Hematopoietic multipotent progenitor cell treated with erythropoietin and hydrocortisone succinate and interleukin-3 and kit ligand, for 8 days (in vitro differentiated cells): Measurements from ENCODE around the gene CBFA2T3.

Experiments
- DNase-seq: peaks from one replicate; pipeline ENCODE4 v3.0.0-alpha.2; 2015

CBFA2T3 gene

DNA sequence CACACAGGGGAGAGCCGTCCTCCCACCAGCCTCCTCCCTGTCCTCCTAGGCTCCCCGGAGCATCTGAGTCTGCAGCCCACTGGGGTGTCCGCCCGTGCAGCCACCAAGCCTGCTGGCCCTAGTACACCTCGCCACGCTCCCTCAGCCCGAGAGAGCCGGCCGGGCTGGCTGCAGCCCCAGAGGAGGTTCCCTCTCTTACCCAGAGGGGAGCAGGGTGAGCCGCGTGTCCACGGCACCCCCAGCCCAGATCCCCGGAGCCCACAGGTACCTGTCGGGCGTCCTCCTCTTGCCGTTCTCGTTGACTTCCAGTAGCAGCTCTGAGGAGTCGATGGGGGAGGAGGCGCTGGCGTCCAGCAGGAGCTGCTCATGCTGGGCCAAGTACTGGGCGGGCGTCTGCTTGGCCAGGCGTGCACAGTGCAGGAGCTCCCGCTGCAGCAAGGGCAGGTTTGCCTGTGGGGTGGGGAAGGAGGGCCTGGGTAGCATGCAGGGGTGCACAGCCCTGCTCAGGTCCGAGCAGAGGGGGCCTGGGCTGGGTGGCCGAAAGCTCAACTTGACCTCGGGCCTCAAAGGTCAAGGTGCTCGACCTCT is 91.2 kb downstream of the CBFA2T3 start:
- DNase-seq, result no peak

DNA sequence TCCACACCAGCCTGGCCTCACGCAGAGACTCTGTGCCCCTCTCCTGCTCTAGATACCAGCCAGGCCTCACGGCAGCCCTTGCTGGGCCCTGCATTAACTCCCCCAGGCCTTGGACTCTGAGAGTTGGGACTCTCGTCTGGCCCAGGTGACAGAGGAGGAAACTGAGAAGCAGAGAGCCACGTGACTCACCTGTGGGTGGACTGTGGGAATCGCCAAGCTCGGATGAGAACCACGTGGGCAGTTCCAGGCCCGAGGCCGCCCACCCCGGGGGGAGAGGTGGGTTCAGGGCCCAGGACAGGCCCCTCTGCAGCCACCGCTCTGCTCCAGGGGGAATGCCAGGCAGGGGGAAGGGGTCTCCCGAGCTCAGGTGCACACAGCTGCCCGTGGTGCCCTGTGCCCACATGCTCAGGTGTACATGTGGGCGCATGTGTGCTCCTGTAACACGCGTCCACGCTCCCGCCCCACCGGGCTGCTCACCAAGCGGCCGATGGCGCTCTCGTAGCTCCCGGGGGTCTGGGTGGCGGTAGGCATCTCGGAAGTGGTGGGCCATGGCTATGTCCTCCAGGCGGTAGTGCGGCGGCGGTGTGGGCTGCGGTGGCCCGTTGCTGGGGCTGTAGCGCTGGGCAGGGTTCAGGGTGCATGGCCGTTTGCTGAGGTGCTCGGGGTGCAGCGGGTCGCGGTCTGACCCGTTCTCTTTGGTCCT is 92.3 kb downstream of the CBFA2T3 start:
- no peak for DNase-seq

DNA sequence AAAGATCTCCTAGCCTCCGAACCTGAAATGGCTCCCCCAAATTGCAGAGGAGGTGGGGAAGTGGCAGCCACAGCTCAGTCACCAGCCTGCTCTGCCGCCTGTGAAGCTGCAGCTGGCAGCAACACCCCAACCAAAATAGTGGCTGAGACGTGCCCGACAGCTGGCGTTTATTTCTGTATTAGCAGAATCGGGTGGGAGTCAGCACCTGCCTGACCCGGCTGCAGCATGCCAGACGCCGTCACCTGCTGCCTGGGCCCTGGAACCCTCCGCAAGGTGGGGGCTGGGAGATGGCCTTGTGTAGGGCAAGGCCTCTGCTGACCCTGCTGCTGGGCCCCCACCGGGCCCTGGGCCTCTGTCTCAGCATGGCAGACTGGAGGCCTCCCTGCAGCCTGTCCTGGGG is 93.1 kb downstream of the CBFA2T3 start:
- no peak for DNase-seq

DNA sequence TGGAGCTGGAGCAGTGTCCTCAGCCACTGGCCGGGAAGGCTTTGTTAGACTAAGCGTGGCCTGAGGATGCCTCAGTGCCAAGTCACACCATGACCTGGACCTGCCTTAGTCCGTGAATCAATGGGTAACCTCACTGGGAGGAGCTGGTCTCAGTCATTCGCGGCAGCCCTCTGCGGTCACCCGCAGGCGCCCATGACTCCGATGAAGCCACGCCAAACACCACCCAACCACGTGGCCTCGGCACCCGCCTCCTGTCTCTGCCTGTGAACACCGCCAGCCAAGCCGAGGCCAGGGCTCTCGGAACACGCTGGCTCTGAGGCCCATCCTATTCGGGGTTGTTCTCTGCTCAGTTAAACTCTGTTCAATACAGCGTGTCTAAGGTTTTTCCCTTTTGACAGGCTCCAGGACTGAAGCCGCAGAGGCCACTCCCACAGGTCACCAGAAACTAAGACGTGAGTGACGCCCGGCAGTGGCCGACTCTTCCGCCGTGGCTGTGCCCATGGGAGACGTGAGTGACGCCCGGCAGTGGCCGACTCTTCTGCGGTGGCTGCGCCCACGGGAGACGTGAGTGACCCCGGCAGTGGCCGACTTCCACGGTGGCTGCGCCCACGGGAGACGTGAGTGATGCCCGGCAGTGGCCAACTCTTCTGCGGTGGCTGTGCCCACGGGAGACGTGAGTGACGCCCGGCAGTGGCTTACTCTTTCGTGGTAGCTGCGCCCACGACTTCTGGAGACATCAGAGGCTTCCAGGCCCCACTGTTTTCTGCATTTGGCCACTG is 93.7 kb downstream of the CBFA2T3 start:
- no peak for DNase-seq

DNA sequence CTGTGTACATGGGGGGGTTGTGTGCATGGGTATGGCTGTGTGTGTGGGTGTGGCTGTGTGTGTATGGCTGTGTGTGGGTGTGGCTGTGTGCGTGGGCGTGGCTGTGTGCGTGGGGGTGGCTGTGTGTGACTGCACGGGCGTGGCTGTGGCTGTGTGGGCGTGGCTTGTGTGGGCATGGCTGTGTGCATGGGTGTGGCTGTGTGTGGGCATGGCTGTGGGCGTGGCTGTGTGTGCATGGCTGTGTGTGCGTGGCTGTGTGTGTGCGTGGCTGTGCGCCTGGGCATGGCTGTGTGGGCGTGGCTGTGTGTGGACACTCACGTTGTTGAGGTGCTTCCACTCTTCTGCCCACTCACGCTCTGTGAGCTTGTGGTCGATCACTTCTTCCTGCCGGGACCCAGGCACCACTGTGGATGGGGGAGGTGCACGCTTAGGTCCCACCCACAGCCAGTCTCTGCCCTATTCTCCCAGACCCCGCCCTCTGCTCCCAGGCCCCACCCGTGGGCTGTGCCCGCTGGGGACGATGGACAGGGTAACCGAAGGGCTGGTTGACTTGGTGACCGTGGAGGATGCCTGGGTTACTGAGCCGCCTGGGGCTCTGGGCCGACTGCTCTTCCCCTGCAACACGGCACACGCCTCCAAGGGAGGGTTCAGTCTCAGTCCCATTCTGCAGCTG is 94.5 kb downstream of the CBFA2T3 start:
- peak; percentile 80 for DNase-seq

DNA sequence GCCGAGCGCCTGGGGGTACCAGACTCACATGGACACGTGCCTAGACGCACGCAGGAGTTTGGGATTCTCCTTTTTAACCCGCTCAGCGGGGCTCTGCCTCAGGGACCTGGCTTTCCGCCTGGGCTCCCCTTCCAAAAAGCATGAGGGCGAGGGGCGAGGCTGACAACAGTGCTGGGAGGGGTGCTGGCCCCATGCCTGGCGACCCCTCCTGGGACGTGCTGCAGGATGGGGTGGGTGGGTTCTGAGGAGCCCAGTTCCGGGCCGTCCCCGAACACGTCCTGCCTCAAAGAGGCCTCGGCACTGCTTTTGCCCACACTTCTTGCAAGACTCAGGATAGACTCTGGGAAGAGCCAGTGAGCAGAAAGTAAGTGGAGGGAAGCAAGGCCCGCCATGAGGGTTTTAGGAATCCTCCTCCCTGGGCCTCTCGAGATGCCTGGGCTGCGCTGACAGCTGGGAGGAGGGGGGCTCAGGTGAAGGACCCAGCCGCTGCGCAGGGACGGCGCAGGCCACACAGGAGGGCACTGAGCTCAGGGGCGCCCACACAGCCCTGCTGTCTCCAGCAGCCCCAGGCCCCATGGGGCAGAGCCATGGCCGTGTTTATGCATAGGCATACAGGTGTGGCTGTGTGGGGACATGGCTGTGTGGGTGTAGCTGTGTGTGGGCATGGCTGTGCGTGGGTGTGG is 95.2 kb downstream of the CBFA2T3 start:
- DNase-seq, result no peak

DNA sequence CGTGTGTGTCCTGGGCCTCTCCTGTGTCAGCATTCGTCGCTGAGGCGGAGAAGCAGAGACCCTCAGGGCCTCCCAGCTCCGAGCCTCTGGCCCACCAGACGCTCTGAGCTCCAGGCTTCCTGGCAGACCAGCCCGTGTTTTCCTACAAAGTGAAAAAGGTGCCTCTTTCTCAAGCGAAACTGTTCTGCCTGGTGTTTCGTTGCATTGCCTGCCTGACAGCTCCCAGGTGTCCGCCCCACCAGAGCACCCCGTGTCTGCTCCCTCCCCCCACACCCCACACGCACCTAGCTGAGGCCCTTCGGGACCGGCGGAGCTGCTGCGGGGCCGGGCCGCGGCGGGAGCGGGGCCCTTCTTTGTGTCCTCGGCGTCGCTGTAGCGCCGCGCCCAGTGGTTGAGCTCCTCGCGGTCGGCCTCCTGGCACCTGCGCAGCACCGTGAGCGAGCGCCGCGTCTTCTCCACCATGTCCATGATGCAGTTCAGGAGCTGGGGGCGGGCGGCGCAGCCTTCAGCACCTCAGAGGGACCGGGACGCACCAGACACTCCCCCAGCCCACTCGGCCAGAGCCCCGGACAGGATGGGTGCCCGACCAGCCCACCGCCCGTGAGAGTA is 95.9 kb downstream of the CBFA2T3 start:
- no peak for DNase-seq

DNA sequence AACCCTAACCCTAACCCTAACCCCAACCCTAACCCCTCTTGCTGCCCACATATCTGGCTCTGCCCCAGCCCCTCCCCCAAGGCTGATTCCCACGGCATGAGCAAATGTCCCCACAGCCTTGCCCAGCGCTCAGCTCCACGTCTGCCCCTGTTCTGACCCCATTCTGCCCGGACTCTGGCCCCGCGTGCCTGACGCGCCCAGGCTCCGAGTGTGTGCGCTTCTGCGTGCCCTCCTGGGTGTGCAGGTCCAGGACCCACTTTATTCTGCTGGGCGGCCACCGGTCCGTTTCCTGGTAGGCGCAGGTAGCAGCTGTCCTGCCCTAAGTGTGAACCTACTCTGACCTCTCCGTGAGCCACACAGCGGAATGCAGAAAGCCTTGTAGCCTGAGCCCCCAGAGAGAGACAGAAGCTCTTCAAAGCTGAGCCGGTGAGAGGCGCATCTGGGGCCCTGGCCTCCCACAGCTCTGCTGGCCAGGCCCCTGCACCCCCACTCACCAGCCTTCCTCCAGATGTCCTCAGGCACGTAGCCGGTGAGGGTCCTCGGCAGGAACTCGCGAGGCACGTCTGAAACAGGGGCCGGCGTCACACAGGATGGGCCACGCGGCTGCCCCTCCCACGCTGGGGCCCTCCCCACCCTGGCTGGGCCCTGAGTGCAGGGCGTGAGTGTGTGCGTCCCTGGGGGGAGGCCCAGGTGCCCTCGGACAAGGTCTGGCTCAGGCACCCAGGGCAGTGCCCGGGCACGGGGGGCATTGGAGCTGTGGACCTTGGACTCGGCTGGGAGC is 96.6 kb downstream of the CBFA2T3 start:
- DNase-seq, result no peak

DNA sequence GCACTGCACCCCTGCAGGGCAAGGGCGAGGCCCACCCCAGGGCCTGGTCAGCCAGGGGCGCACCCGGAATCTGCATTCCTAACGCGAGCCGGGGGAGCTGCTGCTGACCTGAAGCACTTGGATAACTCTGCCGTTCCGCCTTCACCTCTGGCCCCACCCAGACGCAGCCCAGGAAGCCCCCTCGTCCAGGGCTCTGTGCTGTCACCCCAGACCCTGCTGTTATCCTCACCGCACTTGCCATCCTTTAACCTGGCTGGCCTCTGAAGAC is 97.3 kb downstream of the CBFA2T3 start:
- DNase-seq, result no peak

DNA sequence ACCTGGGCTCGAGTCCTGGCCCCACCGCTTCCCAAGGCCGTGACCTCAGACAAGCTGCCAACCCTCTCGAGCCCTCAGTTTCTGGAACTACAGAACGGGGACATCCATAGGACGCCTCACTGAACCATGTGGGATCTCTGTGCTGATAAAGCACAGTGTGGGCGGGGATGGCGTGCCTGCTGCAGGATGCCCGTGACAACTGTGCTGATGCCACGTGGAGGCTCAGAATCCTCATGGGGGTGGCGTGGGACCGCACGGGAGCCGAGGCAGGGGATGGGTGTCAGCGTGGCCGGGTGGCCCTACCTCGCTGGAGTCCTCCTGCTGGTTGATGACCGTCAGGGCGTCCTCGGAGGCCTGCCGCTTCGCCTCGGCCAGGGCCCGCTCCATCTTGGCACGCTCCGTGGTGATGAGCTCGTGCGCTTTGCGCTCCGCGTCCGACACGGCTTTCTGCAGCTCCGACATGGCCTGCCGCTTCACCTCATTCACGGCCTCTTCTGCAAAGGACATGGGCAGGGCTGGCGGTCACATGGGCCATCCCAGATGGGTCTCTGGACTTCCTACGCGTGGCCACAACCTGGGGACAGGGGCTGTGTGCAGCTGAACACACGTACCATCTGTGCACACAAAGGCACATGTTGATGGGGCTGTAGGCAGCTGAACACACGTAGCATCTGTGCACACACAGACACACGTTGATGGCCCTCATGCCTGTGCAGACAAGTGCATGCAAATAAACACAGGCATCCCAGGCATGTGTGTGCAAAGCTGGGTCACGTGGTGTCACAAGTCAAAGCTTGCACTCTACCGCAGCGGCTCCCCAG is 97.8 kb downstream of the CBFA2T3 start:
- DNase-seq, result no peak

DNA sequence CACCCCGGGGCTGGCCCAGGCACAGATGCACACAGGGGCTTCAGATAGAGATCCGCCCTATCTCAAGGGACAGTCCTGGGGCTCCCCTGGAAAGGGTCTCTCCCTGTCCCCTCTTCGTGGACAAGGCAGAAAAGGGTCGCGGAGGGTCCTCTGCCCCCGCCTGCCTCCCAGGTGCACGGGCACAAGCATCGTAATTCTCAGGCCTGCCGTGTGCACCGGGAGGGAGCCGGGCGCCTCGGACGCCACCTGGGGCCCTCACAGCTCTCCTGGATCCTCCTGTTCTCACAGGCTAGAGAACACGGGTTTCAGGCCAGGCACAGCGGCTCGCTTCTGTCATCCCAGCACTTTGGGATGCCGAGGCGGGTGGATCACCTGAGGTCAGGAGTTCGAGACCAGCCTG is 98.7 kb downstream of the CBFA2T3 start:
- DNase-seq, result no peak

DNA sequence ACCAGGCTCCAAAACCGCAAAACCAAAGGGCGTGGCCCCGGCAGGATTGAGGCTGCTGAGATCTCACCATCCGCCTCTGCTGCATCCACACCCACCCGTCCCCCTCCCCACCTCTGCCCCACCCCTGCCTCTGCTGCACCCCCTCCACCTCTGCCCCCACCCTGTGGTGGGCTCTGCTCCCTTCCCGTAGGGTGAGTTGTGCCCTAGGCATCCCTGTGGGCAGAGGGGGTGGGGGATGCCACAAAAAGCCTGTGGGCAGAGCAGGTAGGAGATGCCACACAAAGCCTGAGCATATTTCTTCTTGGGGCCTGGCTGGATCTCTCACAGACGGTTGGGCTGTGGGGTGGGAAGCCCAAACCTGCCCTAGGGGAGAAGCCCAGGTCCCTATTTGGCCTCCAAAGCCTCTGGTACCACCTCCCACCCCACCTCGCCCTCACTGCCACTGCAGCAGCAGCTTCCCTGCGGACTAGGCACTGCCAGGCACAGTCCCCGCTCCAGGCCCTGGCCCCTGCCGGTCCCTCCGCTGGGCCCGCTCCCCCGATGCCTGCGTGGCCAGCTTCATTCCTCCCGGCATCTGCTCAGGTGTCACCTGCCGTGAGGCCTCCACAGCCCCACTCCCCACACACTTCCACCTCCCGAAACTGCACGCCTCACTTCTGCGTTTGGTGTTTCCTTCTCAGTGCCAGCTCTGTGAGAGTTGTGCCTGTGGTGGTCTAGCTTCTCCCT is 99.3 kb downstream of the CBFA2T3 start:
- no peak for DNase-seq

DNA sequence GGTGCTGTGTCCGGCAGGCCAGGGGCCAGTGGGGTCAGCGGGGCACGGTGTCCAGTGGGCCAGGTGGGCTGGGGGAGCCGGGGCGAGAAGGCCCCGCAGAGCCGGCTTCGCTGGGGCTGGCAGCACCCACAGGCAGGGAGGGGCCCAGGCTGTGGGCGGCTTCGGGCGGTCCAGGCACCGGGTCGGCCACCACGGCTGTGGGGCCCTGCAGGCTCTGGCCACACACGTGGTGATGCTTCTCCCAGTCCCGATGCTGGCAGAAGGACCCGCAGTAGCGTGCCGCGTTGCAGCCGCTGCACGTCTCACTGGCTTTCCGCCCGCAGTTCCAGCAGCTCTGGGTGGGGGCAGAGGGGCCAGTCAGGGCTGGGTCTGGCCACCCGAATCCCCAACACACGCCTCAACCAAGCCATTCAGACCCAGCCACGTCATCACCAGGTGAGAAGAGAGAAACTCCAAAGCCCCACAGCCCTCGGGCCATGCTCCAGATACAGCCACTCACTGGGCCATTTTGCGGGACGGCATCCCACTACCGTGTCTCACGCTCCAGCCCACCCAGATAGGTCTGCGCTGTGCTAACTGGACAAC is 100.0 kb downstream of the CBFA2T3 start:
- no peak for DNase-seq

DNA sequence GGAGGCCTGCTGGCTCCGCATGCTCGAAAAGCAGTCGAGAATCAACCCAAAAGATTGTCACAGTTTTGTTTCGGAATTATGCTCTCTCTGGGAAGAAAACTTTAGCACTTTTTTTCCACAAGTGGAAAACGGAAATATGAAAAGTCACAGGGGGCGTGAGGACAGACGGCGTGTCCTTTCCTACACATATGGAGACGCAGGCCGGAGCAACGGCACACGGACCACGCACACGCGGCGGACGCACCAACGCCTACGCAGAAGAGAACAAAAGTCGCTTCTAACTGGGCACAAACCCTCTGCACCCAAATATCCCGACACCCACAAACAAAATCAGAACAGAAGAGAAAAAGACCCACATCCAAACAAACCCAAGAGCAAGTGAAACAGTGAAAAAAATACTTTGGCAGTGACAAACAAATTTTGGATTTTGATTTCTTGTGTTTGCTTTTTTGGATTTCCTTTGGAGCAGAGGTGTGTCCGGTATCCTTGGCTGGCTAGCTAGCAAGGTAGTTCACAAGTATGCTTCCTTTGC is 101.2 kb downstream of the CBFA2T3 start:
- no peak for DNase-seq

DNA sequence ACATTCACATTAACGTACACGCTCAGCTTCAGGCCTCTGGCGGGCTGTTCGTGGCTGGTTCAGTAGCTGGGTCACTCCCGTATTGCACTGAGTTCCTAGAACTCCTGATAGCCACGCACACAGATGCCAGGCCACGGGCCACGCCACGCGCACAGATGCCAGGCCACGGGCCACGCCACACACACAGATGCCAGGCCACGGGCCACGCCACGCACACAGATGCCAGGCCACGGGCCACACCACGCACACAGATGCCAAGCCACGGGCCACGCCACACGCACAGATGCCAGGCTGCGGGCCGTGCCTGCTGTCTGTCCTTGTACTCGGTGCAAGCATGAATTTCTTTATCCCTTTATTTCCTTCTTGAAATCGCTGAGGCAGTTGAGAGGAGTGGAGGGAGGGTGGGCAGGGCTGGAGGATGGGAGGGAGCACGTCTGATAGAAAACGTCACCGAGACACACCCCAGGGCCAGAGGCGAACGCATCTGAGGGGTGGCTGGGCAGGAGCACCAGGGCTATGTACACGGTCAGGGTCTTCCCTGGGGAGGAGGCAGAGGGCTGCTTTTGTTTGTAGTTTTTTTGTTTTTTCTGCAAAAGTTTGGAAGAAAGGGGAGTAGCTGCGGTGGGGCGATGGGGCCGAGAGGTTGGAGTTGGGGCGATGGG is 101.9 kb downstream of the CBFA2T3 start:
- no peak for DNase-seq

DNA sequence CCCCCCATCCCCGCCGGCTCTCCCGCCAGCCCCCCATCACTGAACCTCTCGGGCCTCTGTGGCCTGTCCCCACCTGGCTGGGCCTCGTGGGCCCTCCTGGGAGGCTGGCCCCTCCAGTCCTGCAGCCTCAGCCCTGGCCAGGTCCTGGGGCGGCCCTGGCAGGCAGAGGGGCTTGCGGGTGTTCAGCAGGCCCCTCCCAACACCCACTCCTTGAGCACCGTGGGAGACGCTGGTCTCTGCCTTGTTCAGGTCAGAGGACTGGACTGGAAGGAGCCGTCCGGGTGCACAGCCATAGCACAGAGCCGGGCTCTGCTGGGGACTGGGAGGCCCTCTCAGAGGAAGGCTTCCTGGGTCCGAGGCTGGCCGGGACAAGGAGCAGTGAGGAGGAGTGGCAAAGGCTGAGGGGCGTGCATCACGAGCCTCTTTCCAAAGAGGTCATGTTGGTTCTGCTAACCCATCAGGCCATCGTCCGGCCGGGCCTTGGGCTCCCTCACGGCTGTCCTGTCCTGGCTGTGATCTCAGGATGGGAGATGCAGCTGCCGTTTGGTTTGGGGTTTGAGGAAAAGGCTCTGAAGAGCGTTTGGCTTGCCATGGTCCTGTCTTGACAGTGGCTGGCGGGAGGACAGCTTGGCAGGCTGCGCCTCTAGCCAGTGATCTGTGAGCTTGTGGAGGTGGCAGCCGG is 104.2 kb downstream of the CBFA2T3 start:
- no peak for DNase-seq

DNA sequence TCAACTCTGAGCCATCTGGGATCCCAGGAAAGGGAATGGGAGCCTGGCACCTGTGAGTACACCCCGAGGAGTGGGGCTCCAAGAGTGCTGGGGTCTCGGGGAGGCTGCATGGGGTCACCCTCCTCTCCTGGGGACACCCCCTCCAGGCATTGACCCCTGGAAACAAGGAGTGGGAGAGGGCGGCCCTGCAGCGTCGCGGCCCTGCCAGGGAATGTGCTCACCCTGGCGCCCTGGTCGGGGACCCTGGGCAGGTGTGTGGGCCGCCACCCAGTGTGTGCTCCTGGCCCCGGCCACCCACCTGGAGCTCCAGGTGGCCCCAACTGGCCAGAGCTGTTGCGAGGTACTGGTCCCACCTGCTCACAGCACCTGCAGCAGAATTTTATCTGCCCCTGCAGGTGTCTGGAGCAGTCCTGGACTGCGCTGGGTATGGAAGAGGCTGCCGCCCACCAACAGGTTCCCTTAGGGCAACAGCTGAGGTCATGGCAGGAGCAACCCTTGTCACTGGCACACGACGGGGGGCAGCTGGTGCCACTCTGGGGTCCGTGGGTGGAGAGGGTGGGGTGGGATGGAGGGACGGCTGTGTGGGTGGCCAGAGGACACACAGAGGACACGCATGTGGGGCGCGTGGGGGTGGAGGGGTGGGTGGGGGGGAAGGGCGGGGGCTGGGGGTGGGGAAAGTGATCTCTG is 105.1 kb downstream of the CBFA2T3 start:
- DNase-seq, result no peak

DNA sequence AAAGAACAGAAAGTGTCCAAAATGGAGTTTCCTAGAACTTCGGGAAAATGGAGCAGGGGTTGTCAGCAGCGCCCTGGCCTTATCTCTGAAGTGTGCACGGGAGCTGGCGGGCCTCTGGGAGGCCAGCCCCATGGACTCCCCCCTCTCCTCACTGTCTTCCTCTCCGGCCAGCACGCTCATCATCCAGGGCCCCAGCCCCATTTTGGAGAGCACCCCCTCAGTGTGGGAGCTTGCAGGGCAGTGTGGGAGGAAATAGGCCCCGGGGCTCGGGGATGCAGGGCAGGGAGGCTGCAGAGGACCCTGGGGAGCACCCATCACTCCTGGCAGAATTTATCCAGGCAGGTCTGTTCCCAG is 105.7 kb downstream of the CBFA2T3 start:
- DNase-seq, result peak; percentile 9
